GM12891 (cell line): Measurements from ENCODE around the gene CCDC9B.

Source experiments
- DNase-seq: peaks from one replicate; pipeline ENCODE4 v3.0.0; 2011; ENCODE audit warnings: low spot score; ENCODE audit not compliant: insufficient read length
- FAIRE-seq: peaks from 2 replicates; lab custom pipeline; 2011; peaks lifted over from hg19 to GRCh38; lab: Jason Lieb, UNC
- PAX5 ChIP-seq: IDR thresholded peaks from 2 replicates; pipeline ENCODE4 v1.6.1; 2011; ENCODE audit warnings: low read length, moderate library complexity, mild to moderate bottlenecking; ENCODE audit not compliant: insufficient read depth, severe bottlenecking
- POLR2A ChIP-seq: IDR thresholded peaks from 2 replicates; pipeline ENCODE4 v1.6.1; 2011; ENCODE audit warnings: low read depth, low read length, control low read depth
- POLR2AphosphoS5 ChIP-seq: IDR thresholded peaks from 2 replicates; pipeline ENCODE4 v1.6.1; 2011; ENCODE audit warnings: low read depth, low read length, control low read depth
- POU2F2 ChIP-seq: IDR thresholded peaks from 2 replicates; pipeline ENCODE4 v1.6.1; 2011; ENCODE audit warnings: low read depth, mild to moderate bottlenecking, control low read depth, low read length, moderate library complexity
- SPI1 ChIP-seq: IDR thresholded peaks from 2 replicates; pipeline ENCODE4 v1.6.1; 2011; ENCODE audit warnings: low read depth, low read length, control low read depth
- TAF1 ChIP-seq: IDR thresholded peaks from 2 replicates; pipeline ENCODE4 v1.6.1; 2011; ENCODE audit warnings: low read depth, low read length, control low read depth

Gene CCDC9B

DNA sequence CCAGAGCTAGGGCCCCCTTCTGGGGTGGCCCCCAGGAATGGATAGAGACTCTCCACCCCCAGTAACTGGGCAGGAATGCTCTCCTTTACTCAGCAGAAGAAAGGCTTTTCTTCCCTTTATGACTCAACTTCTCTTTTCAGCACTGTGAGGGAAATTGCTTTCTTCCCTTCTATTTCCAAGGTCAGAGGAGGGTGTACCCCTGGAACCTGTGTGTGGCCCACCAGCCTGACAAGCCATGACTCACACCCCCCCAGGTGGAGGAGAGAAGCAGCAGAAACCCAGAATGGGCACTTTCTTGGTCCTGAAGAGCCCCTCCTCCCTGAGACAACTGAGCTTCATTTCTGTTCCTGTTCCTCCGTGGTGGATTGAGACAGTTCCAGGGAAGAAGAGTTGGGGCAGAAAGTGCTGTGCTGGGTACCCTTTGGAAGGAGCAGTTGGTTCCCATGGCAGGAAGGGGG, 55.2 kb downstream of the CCDC9B start:
- no peak for DNase-seq
- FAIRE-seq = no peak
- TF ChIP-seq SPI1 = no peak
- TF ChIP-seq POLR2A = no peak
- TF ChIP-seq TAF1 = no peak
- TF ChIP-seq POU2F2 = no peak
- TF ChIP-seq PAX5 = no peak

- no peak for TF ChIP-seq POLR2A
- TF ChIP-seq POLR2AphosphoS5 = no peak
- no peak for TF ChIP-seq PAX5
- no peak for TF ChIP-seq POU2F2
- no peak for TF ChIP-seq TAF1
- TF ChIP-seq SPI1 = no peak
- no peak for FAIRE-seq
Measured at GRCh38 chr15:40285151-40285550, 55.6 kb downstream of the CCDC9B start.

GRCh38 chr15:40283615-40284300, 57.0 kb downstream of the CCDC9B start:
- FAIRE-seq = no peak
- no peak for TF ChIP-seq PAX5
- no peak for TF ChIP-seq SPI1
- no peak for TF ChIP-seq TAF1
- no peak for TF ChIP-seq POU2F2
- no peak for TF ChIP-seq POLR2AphosphoS5
- no peak for TF ChIP-seq POLR2A

More at GRCh38 chr15:40285151-40285550, 55.6 kb downstream of the CCDC9B start:
- DNase-seq = no peak

GRCh38 chr15:40282869-40283614, 57.7 kb downstream of the CCDC9B start, which contains the start of gene ANKRD63:
Gene ANKRD63 (minus strand): TSS chr15:40283064. CDS start chr15:40282586, 478 bp downstream.
- DNase-seq = peak; percentile 71
- no peak for FAIRE-seq
- no peak for TF ChIP-seq TAF1
- no peak for TF ChIP-seq SPI1
- TF ChIP-seq POLR2A = no peak
- no peak for TF ChIP-seq PAX5
- no peak for TF ChIP-seq POU2F2
- TF ChIP-seq POLR2AphosphoS5 = no peak

More at GRCh38 chr15:40283615-40284300, 57.0 kb downstream of the CCDC9B start:
- no peak for DNase-seq

DNA sequence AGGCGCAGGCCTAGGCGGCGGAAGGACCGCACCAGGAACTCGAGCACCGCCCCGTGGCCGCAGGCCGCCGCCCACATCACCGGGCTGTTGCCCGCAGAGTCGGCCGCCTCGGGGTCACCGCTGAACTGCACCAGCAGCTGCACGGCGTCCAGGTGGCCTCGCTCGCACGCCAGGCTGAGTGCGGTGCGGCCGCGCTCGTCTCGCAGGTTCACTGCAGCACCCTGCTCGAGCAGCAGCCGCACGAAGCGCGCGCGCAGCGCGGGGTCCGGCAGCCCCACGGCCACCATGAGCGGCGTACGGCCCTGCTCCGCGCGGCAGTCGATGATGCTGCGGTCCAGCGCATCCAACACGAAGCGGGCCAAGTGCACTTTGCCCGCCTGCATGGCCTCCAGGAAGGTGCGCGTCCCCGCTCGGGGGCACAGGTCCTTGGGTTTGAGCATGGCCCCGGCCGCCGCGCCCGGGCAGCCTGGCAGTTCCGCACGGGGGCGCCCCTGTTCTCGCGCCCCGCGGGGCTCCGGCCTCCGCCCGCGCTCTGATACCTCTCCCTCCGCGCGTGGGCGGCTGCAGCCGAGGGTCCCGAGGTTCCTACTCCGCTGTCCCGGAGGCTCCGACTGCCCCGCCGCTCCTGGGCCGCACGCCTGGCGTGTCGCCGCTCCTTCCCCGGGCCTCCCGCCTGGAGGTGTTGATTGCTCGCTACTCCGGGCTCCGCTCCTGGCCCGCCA, 58.4 kb downstream of the CCDC9B start:
- DNase-seq (peak; percentile 75), FAIRE-seq (peak; percentile 90)
- no peak for TF ChIP-seq SPI1

GRCh38 chr15:40281801-40282146, 59.0 kb downstream of the CCDC9B start:
- no peak for DNase-seq
- TF ChIP-seq PAX5 (no peak), POLR2A (no peak), SPI1 (no peak), TAF1 (no peak), POU2F2 (no peak), POLR2AphosphoS5 (no peak)
- peak; percentile 5 for FAIRE-seq
